HG03378 (cell line): ENCODE results near the gene GPR176.

Experiments
- ATAC-seq: cut with Tn5 transposase; IDR thresholded peaks from one replicate; pipeline ENCODE4 v1.9.1; 2021; ENCODE audit warnings: mild to moderate bottlenecking, moderate library complexity; ENCODE audit not compliant: unreplicated experiment

The GPR176 gene, protein sequence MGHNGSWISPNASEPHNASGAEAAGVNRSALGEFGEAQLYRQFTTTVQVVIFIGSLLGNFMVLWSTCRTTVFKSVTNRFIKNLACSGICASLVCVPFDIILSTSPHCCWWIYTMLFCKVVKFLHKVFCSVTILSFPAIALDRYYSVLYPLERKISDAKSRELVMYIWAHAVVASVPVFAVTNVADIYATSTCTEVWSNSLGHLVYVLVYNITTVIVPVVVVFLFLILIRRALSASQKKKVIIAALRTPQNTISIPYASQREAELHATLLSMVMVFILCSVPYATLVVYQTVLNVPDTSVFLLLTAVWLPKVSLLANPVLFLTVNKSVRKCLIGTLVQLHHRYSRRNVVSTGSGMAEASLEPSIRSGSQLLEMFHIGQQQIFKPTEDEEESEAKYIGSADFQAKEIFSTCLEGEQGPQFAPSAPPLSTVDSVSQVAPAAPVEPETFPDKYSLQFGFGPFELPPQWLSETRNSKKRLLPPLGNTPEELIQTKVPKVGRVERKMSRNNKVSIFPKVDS

GRCh38 chr15:39919748-39920509 is at the start of gene GPR176:
Gene GPR176, minus strand, starts transcription at chr15:39920266. Its CDS starts 240 bp downstream, at chr15:39920026.
- peak; percentile 4 for ATAC-seq

GRCh38 chr15:39969002-39969394 is 48.9 kb upstream of the GPR176 start:
- ATAC-seq, result no peak

- ATAC-seq, result no peak
Observed at GRCh38 chr15:39968273-39969001, 48.4 kb upstream of the GPR176 start.

DNA sequence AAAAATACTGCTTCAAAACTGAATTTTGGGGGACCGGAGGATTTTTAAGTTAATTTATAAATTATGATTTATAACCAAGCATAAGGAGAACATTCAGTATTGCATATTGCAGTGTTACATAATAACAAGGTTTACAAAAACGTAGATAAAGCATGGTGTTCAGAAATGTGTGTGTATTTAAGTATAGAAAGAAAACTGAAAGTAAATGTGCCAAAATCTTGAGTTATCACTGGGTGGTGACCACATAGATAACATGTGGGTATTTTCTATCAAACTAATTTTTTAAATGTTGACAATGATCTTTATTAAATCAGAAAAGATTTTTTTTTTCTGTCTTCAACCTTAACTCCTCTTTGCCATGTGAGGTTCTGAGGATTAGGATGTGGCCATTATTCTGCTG is 46.5 kb upstream of the GPR176 start:
- no peak for ATAC-seq

DNA sequence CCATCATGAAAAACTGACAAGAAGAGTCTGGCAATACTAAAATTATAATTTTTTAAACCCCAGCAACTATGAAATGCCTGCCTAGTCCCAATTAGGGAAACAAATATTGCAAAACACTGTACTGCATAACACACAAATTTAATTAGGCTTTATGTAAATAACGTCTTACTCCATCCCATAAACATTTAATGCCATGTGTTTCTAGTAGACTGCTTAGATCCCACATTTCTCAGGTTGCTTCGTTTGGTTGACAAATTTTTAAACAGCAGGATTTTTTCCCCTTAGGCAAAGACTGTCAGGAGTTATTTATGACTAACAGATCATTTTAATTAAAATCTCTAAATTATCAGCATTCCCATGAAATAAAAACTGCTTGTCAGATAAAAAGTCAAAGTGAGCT is 43.7 kb upstream of the GPR176 start:
- ATAC-seq, result no peak

DNA sequence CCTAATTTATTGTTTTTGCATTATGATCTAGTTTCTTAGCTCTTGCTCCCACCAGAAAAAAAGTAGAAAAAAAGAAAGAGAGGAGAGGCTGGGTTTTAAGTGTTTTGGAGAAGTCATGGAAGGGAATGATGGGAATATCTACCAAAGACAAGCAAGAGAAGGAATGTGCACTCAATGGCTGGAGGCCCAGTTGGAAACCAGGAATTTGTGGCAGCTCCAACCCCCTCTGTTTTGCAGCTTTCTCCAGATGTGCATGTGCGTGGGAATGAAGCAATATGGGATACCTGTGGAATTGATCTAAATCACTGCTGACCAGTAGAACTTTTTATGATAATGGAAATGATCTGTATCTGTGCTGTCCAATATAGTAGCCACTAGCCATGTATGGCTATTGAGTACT is 41.0 kb upstream of the GPR176 start:
- ATAC-seq, result no peak

DNA sequence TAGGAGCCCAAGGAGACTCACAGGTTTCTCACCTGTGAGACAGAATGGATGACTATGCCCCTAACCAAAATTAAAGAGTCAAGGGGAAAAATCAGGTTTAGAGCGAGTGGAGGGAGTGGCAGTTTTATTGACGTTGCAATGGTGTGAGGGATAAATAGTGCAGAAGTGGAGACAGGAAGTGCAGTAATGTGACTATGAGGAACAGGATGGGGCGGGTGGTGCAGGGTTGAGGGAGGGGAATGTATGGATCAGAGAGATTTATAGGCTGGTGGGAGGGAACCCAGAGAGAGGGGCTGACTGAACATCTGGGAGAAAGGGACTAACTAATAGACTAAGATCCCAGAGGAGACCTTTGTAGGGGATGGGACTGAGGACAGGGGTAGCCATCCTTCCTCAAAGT is 40.3 kb upstream of the GPR176 start:
- ATAC-seq, result no peak

DNA sequence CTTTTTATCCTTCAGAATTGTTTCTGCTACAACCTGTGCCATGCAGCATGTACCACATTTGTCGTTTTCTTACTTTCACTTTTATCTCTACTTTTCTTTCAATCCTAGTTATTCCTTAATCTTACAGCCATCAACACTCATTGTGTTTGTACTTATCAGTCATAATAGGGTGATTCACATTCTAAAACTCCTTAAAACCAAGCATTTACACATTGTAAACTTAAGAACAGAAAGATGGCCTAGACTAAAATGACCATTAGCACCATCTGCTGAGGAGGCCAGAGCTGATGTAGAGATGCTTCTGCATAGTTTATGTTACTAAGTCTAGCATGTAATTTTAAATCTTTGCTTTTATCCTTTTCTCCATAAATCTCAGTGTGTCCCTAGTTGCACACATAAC is 39.3 kb upstream of the GPR176 start:
- no peak for ATAC-seq

DNA sequence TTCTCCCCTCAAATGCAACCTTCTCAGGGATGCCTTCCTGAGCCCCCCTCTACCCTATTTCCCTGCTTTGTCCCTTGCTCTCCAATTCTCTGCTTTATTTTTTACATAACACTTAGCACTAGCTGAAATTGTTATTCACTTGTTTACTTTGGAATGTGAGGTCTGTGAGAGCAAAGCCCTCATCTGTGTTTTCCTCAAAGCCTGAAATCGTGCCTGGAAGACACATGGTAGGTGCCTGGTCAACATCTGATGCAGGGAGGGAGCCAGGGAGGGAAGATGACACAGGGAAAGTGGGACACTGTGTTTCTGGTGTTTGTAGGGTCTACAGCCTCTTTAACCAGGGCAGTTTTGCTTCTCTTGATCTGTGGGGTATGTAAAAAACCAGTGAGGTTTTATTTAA is 37.4 kb upstream of the GPR176 start:
- ATAC-seq, result no peak

DNA sequence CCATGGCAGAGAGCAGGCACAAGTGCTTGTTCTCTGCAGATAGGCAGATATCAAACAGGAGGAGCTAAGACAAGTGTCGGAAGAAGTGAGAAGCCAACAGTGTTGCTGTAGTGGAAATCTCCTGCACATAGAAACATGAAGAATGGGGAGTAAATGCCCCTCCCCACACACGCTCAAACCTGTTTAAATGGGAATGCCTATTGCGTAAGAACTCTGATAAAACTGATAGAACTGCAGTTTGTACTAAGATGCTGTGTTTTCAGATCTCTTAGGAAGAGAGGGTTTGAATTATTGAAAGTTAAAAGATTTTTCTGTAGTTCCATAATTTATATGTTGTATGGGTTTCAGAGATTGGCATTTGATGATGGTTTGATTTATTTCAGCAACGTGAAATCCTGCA is 33.5 kb upstream of the GPR176 start:
- ATAC-seq, result no peak

DNA sequence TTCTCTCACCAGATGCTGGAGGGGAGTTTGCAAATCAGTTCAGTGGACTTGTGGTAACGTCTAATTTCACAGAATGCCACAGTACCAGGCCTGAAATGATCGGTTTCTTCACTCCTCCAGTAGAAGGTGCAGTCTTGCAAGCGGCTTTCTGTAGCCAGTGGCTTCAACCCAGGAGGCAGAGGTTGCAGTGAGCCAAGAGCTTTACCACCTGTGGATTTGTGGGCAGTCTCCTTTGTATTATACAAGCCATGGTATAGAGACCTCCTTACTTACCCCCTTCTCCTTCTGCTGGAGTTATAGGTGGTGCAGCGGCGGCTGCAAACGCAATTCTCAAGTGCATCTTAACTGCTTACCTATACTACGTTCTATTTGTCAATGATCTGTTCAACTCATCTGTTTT is 31.5 kb upstream of the GPR176 start:
- no peak for ATAC-seq

GRCh38 chr15:39948817-39949216 is 28.8 kb upstream of the GPR176 start:
- no peak for ATAC-seq

DNA sequence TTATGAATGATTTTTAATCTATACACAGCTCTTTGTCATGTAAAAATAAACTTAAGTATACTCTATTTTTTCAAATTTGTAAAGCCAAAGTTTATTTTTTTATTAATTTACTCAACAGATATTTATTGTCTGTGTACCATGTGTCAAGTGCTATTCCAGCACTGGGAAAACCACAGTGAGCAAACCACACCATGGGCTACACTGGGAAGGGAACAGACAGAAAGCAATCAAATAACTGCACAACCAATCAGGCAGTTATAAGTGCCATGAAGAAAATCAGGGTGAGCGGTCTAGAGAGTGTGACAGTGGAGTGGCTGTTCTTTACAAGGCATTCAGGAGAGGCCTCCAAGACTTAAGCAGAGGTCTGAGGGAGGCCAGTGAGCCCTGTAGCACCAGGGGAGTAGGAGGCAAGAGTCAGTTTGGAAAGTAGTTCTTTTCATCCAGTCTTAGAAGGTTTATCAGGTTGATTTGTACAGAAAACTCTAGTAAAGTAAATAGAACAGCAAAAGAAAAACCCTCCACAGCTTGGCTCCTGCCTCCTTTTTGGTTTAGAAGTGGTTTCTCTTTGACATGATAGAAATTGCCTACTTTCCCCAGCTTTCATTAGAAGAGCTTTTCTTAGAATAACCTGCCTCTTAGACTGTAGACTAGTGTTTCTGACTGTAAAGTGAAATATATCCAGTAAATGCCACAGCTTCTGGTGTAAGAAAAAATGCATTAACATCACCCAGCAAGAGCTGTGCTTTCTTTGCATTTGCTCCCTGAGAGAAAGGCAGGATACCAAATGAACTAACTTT is 27.5 kb upstream of the GPR176 start:
- no peak for ATAC-seq

GRCh38 chr15:39946862-39947261 is 26.8 kb upstream of the GPR176 start:
- no peak for ATAC-seq

- ATAC-seq, result no peak
Observed at GRCh38 chr15:39944726-39945125, 24.7 kb upstream of the GPR176 start.

DNA sequence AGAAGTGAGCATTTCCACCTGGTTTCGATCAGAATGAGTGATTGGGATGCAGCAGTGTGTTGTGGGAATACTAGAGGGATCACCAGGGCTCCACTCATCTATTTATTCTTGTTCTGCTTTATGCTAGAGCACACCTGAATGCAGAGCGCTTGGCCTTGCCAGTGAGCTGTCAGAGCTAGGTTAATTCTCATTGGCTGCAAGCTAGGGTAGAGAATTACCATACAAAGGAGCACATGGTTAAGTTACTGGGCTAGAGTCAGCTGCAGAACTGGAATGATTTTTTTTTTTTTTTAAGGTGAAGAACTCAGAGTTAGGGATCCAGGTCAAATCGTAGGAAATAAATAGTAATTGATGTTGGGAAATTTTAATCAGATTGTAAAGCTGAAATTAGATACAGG is 22.7 kb upstream of the GPR176 start:
- no peak for ATAC-seq

DNA sequence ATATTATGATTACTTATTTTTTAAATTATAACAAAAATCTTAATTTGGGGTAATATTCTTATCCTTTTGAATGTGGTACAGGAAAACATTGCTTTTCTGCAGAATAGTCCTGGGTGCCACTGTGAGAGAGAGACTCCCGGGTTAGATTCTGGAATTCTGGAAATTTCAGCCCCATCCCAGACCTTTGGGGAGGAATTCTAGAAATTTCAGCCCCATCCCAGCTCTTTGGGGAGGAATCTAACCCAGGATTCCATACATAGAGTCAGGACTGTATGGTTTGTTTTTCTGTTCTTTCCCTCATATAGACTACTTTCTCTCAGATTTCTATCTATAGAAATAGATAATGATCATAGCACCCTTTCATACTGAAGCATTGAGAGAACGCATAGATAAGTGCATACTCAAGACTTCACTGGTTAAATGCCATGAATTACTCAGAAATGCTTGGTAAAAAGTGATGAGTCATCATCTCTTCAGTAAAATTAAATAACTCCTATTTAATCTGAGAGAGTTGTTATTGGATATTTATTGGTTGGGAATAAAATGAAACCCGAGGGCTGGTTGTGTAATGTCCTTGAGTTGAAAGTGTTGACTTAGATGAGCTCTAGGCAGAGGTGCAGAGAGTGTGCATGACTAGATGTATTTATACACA is 22.2 kb upstream of the GPR176 start:
- no peak for ATAC-seq

DNA sequence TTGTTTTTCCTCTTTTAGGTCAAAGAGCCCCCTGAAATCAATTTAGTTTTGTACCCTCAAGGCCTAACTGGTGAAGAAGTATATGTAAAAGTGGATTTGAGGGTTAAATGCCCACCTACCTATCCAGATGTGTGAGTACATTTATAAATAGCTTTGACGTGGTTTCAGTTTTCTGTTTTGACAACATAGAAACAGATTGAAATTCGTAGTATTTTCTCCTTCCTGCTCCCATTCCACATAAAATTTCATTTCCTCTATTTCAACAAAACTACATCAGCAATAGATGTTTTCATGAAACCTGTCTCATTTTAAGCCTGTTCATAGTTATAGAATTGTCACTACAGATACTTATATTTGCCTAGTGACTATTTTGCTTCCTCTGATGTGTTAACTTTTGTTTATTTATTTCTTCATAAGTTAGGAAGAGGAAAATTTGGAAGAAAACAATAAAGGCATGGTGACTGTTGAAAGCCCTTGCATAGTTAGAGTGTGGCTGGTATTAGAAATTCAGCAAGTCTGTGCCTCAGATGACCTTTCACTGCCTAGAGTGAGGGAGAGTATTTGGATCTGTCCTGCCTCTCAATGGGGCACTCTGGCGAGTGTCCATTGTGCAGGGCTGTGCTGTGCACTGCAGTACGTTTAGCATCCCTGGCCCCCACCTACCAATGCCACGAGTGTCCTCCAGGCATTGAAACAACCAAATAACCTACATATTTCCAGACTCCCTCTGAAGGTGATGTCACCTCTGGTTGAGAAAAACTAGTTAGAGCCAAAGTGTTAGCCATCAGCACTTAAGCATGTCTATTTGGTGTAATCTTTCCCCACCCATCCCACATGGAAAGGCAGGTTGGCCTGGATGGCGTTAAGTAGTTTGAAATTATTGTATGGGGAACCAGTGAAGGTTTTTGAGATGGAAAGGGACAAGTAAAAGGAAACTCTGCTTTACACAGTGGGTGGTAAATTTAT is 19.7 kb upstream of the GPR176 start:
- peak; percentile 51 for ATAC-seq

DNA sequence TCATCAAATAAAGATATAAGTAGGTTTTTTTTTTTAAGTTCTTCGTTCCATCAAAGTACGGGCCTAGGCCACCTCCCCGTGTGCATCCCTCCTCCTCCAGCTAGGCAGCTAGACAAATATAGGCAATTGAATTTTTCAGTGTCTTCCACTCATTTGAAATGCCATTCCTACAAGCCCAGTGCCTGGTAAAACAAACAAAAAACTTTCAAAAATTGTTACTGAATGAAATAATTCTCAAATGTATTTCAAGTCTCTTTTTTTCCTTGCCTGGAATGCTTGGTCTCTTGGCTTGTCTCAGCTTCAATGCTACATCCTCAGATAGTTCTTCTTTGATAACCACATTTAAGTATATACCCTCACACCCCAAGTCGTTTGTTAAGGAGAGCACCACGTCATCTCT is 17.6 kb upstream of the GPR176 start:
- no peak for ATAC-seq
